Left ventricle myocardium inferior (tissue), 1 donor: ENCODE data around the gene BCAN. TPM values are rescaled to one million over a fixed set of nuclear protein-coding genes. Genes with fewer than 3 reads are reported as not detected.
"Not testable (repeated sequence)": the region's sequence is repeated elsewhere in the genome, so short reads cannot be mapped to it uniquely, and the experiment has no call there.

Experiments used
- DNase-seq: peaks from one replicate; pipeline ENCODE4 v3.0.0-alpha.2; 2020
- H3K27ac ChIP-seq: fragments of 200-600 bp; replicated peaks from 2 replicates; pipeline ENCODE4 v1.8.0; 2021
- H3K27me3 ChIP-seq: fragments of 200-600 bp; 2 replicates; pipeline ENCODE4 v1.8.0; 2021; ENCODE audit warnings: low read depth
- H3K36me3 ChIP-seq: fragments of 200-600 bp; 2 replicates; pipeline ENCODE4 v1.8.0; 2021
- H3K4me1 ChIP-seq: fragments of 200-600 bp; 2 replicates; pipeline ENCODE4 v1.8.0; 2021
- H3K4me3 ChIP-seq: fragments of 200-600 bp; 2 replicates; pipeline ENCODE4 v1.8.0; 2021; ENCODE audit warnings: mild to moderate bottlenecking, moderate library complexity
- H3K9me3 ChIP-seq: fragments of 200-600 bp; replicated peaks from 2 replicates; pipeline ENCODE4 v1.8.0; 2021
- intact Hi-C: fragments of 100-400 bp; cut with micrococcal nuclease; formaldehyde crosslinking; loops from one replicate; pipeline ENCODE4 v1.11.0; 2022
- total RNA-seq: library from RNA; stranded (reverse); fragmentation: NEBNext Ultra II Directional; extraction: Animal tissue kit (Norgen Biotek cat#: 25700); gene quantifications from one replicate; pipeline ENCODE4 v1.2.1, GENCODE V29; 2021
- TF ChIP-seq, protein P1 (sequence below): fragments of 200-600 bp; IDR thresholded peaks from 2 replicates; pipeline ENCODE4 v1.8.0; 2021; ENCODE audit warnings: antibody characterized with exemption, mild to moderate bottlenecking, borderline replicate concordance
- donor health status: DM: no; HTN: yes; CAD: no; lungs with severe emphysema.

BCAN gene
- total RNA-seq, 1 donor from 2014 or later, result 0.05 TPM

DNA sequence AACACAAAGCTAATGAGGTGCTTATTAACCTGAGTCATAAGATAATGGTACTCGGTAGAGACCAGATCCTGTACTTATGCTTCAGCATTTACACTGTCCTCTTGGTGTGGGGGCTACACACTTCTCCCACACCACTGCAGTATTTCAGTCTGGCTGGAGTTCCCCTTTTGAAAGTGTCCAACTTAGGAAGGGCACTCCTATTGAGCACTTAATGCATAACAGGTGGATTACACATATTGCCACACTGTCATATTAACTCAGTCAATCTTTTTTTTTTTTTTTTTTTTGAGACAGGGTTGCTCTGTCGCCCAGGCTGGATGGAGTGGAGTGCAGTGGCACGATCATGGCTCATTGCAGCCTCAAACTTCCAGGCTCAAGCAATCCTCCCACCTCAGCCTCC lies 42.1 kb upstream of the BCAN start:
- peaks cover 30% of the 10 kb centered on the region for H3K4me1 ChIP-seq
- DNase-seq, result no peak
- no peak overlapping the region for H3K27ac ChIP-seq
- intact Hi-C loops, result loop anchor here (10.0 kb wide), 1 partner anchor 145 kb away; no protein-coding TSS in a partner anchor
- H3K36me3 ChIP-seq, result peaks cover 34% of the 10 kb centered on the region
- no peak overlapping the region for H3K4me3 ChIP-seq
- no peaks in the 10 kb centered on the region for H3K27me3 ChIP-seq
- TF ChIP-seq, protein P1, sequence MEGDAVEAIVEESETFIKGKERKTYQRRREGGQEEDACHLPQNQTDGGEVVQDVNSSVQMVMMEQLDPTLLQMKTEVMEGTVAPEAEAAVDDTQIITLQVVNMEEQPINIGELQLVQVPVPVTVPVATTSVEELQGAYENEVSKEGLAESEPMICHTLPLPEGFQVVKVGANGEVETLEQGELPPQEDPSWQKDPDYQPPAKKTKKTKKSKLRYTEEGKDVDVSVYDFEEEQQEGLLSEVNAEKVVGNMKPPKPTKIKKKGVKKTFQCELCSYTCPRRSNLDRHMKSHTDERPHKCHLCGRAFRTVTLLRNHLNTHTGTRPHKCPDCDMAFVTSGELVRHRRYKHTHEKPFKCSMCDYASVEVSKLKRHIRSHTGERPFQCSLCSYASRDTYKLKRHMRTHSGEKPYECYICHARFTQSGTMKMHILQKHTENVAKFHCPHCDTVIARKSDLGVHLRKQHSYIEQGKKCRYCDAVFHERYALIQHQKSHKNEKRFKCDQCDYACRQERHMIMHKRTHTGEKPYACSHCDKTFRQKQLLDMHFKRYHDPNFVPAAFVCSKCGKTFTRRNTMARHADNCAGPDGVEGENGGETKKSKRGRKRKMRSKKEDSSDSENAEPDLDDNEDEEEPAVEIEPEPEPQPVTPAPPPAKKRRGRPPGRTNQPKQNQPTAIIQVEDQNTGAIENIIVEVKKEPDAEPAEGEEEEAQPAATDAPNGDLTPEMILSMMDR, result no peak
- no peaks in the 10 kb centered on the region for H3K9me3 ChIP-seq

DNA sequence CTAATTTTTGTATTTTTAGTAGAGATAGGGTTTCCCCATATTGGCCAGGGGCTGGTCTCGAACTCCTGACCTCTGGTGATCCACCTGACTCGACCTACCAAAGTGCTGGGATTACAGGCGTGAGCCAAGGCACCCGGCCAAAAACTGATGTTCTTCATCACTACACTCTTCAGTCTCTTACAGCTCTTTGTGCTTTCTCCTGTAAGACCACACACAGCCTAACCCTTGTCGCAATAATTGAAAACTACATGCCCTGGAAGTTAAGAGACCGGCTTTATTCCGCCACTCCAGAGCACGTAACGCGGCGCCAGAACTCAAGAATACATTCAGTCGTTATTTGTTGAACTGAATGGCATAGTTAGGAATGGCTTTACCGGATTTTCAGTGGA lies 41.2 kb upstream of the BCAN start:
- Histone ChIP-seq H3K36me3 (peaks cover 24% of the 10 kb centered on the region), H3K9me3 (no peaks in the 10 kb centered on the region), H3K27me3 (no peaks in the 10 kb centered on the region), H3K4me1 (peaks cover 30% of the 10 kb centered on the region), H3K4me3 (peak overlapping the region; percentile 76), H3K27ac (peak overlapping the region; percentile 86)
- DNase-seq, result no peak
- intact Hi-C loops, result loop anchor here (10.0 kb wide), 1 partner anchor 146 kb away; no protein-coding TSS in a partner anchor
- TF ChIP-seq, protein P1, result no peak

DNA sequence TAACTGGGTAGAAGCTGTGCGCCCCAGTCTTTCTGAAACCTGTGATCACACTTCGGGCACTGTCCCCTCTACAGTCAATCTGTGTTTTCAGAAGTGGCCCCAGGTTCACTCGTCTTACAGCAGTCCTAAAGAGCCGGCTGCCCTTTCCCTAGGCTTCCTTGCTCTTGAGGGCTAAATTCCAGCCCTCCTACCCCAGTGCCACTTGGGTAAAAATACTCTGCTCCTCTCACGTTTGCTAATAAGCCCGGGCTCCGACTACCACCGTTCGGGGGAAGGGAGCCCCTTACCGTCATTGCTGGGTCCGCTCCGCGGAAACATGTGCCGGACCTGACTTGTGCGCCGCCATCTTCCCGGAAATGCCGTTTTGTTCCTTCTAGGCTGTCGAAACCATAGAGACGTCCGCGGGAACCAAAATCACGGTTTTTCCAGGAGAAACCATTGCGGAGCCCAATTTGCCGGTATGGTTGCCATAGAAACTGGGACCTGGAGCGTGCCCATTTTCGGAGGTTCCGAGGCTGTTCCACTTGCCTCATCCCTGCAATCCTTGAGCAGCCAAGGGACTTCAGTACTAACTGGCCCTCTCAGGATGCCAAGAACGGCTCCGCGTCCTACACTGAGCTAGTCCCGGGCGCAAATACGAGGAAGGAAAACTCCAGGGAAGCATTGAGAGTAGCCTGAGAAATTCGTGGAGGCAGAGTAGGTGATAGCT lies 40.6 kb upstream of the BCAN start, which contains the start of gene GPATCH4:
Gene GPATCH4 (minus strand): TSS at position 358 of the 709 bp plus-strand sequence.
- peak; percentile 68 for DNase-seq
- H3K4me3 ChIP-seq, result peak within 1 kb of the TSS; percentile 76
- peak within 1 kb of the TSS; percentile 86 for H3K27ac ChIP-seq
- peaks cover 19% of the 10 kb centered on the region for H3K36me3 ChIP-seq
- H3K9me3 ChIP-seq, result no peaks in the 10 kb centered on the region
- intact Hi-C loops, result loop anchor here (10.0 kb wide), 1 partner anchor 146 kb away; no protein-coding TSS in a partner anchor
- no peaks in the 10 kb centered on the region for H3K27me3 ChIP-seq
- H3K4me1 ChIP-seq, result peaks cover 30% of the 10 kb centered on the region
- TF ChIP-seq, protein P1, result no peak

DNA sequence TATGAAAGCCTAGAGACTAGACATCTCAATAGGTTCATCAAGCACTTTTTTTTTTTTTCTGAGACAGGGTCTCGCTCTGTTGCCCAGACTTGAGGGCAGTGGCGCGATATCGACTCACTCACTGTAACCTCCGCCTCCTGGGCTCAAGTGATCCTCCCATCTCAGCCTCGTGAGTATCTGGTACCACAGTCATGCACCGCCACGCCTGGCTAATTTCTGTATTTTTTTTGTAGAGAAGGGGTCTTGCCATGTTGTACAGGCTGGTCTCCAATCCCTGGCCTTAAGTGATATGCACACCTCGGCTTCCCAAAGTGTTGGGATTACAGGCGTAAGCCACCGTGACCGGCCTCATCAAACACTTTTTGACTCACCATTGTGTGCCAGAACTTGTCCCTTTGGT lies 40.0 kb upstream of the BCAN start:
- H3K4me3 ChIP-seq, result peak overlapping the region; percentile 76
- no peak for DNase-seq
- peaks cover 13% of the 10 kb centered on the region for H3K36me3 ChIP-seq
- H3K9me3 ChIP-seq, result no peaks in the 10 kb centered on the region
- intact Hi-C loops, result loop anchor here (10.0 kb wide), 1 partner anchor 147 kb away; no protein-coding TSS in a partner anchor
- H3K27me3 ChIP-seq, result no peaks in the 10 kb centered on the region
- TF ChIP-seq, protein P1, result no peak
- peaks cover 30% of the 10 kb centered on the region for H3K4me1 ChIP-seq
- peak overlapping the region; percentile 86 for H3K27ac ChIP-seq

DNA sequence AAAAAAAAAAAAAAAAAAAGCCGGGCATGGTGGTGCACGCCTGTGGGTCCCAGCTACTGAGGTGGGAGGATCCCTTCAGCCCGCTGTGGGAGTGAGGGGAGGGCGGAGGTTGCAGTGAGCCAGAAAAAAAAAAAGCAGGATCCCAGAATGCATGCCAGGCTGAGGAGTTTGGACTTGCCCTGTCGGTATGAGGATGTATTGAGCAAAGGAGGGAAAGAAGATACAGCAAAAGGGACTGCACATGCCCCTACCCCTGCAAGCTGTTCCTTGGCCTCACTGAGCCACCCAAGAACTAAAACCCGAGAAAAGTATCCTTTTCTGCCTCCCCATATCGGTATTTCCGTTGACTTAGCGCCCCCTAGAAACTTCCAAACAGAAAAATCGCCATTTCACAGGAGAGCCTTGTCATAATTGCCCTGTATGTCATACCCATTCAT lies 39.3 kb upstream of the BCAN start:
- TF ChIP-seq, protein P1, result peak; percentile 31
- DNase-seq, result no peak
- Histone ChIP-seq H3K9me3 (no peaks in the 10 kb centered on the region), H3K36me3 (peaks cover 10% of the 10 kb centered on the region), H3K27ac (no peak overlapping the region), H3K4me1 (peaks cover 30% of the 10 kb centered on the region), H3K4me3 (no peak overlapping the region), H3K27me3 (no peaks in the 10 kb centered on the region)
- intact Hi-C loops, result loop anchor here (10.0 kb wide), 1 partner anchor 148 kb away; no protein-coding TSS in a partner anchor

DNA sequence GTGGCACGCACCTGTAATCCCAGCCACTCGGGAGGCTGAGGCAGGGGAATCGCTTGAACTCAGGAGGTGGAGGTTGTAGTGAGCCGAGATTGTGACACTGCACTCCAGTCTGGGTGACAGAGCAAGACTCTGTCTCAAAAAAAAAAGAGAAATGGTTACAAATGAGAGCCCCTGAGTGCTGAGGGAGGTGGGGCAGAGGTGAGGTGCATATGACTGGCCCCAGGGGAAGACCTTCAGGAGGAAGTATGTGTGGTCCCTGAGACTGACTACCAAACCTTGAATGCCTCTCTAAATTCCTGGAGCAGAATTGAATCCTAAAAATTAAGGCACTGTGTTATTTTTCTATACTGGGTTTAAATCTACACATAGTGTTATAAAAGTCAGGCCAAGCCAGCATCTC lies 34.6 kb upstream of the BCAN start:
- H3K9me3 ChIP-seq, DNase-seq, H3K27me3 ChIP-seq, H3K4me3 ChIP-seq, H3K36me3 ChIP-seq, H3K27ac ChIP-seq: not testable (repeated sequence)
- H3K4me1 ChIP-seq, result peaks cover 15% of the 10 kb centered on the region
- intact Hi-C loops, result loop anchor here (10.0 kb wide), 1 partner anchor 153 kb away; no protein-coding TSS in a partner anchor
